Caco-2 (cell line): ENCODE measurements around the gene ALK. TPM values are rescaled to one million over a fixed set of nuclear protein-coding genes. Genes with fewer than 3 reads are reported as not detected.

Source experiments
- BruUV-seq: library from RNA; stranded (reverse); fragments of 400-500 nt; replicated peaks from 2 replicates; lab custom pipeline; 2021; lab: Mats Ljungman, UMichigan
- CTCF ChIA-PET: fragments of 300-600 bp; sonication (Branson Sonifier 250); formaldehyde crosslinking; loops from one replicate; lab custom pipeline; 2022; ENCODE audit warnings: antibody characterized with exemption; lab: Charles Lee
- POLR2A ChIA-PET: fragments of 300-600 bp; sonication (Branson Sonifier 250); formaldehyde crosslinking; loops from one replicate; lab custom pipeline; 2022; ENCODE audit warnings: antibody characterized with exemption; lab: Charles Lee
- DNase-seq, 2 experiments: peaks; one replicate each; pipeline versions ENCODE4 v3.0.0 to v3.0.0-alpha.2; 2020 to 2022
- H3K27me3 ChIP-seq: replicated peaks from 2 replicates; pipeline ENCODE4 v1.6.0; 2011; ENCODE audit warnings: low read length; ENCODE audit not compliant: control insufficient read depth, insufficient read depth
- H3K36me3 ChIP-seq: 2 replicates; pipeline ENCODE4 v1.5.1; 2011; ENCODE audit warnings: low read length; ENCODE audit not compliant: control insufficient read depth, insufficient read depth
- H3K4me1 ChIP-seq: fragments of 250-450 bp; sonication (Bioruptor Pico); 2 replicates; pipeline ENCODE4 v1.5.1; 2020; ENCODE audit warnings: mild to moderate bottlenecking
- H3K4me3 ChIP-seq: 2 replicates; pipeline ENCODE4 v1.5.1; 2011; ENCODE audit warnings: low read depth, mild to moderate bottlenecking, control low read depth, low read length
- H3K9me3 ChIP-seq: fragments of 250-450 bp; sonication (Bioruptor Pico); 2 replicates; pipeline ENCODE4 v1.5.1; 2020; ENCODE audit warnings: mild to moderate bottlenecking, moderate library complexity
- H3K27ac Mint-ChIP-seq: one replicate; pipeline ENCODE4 v1.8.0; 2022; ENCODE audit warnings: mixed read lengths; ENCODE audit not compliant: unreplicated experiment
- H3K27me3 Mint-ChIP-seq: one replicate; pipeline ENCODE4 v1.8.0; 2022; ENCODE audit warnings: mixed read lengths; ENCODE audit not compliant: insufficient read depth, unreplicated experiment
- H3K36me3 Mint-ChIP-seq: one replicate; pipeline ENCODE4 v1.8.0; 2022; ENCODE audit warnings: mild to moderate bottlenecking, mixed read lengths; ENCODE audit not compliant: insufficient read depth, unreplicated experiment
- H3K4me1 Mint-ChIP-seq: one replicate; pipeline ENCODE4 v1.8.0; 2022; ENCODE audit warnings: low read depth, mixed read lengths; ENCODE audit not compliant: unreplicated experiment
- H3K4me3 Mint-ChIP-seq: one replicate; pipeline ENCODE4 v1.8.0; 2022; ENCODE audit warnings: mild to moderate bottlenecking, moderate library complexity, mixed read lengths; ENCODE audit not compliant: unreplicated experiment
- H3K9me3 Mint-ChIP-seq: one replicate; pipeline ENCODE4 v1.8.0; 2022; ENCODE audit warnings: mixed read lengths; ENCODE audit not compliant: unreplicated experiment
- intact Hi-C: fragments of 100-400 bp; cut with micrococcal nuclease; formaldehyde crosslinking; loops from one replicate; pipeline ENCODE4 v1.10.0; 2022; ENCODE audit not compliant: unreplicated experiment
- total RNA-seq: library from RNA; stranded (reverse); gene quantifications from 2 replicates; pipeline ENCODE4 v1.2.3, GENCODE V29; 2022
- TF ChIP-seq, protein P1 (sequence below), 2 experiments: fragments of 200-600 bp in 1 of 2; IDR thresholded peaks; 1 replicate in 1 of 2; 2 replicates in 1 of 2; pipeline versions ENCODE4 v1.5.1 to v1.8.0; 2011 to 2022; ENCODE audit warnings: antibody characterized with exemption in 1 of 2, control low read depth in 1 of 2, inconsistent platforms in 1 of 2, low read depth in 1 of 2, low read length in 1 of 2, mild to moderate bottlenecking in 1 of 2, moderate library complexity in 1 of 2; ENCODE audit not compliant: insufficient read depth in 1 of 2, severe bottlenecking in 1 of 2, unreplicated experiment in 1 of 2

Gene ALK
- total RNA-seq, 1 experiment from 2014 or later = 0.11 TPM

DNA sequence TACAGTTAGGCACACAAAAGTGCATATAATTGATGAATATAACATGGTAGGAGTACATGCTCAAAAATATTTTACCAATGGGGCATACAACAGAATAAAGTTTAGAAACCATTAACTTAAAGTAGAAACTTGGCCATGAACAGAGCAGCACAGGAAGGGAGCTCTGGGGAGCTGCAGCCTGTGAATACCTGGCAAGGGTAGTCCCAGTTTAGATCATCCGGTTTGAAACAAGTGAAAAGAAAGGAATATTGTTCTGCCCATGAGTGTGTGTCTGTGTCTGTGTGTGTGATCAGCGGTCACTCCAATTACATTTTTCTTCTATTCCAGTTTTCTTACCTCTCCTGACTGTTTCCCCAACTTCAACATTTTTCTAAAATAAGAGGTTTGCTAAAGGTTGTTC is 233.0 kb downstream of the ALK start:
- Mint-ChIP-seq H3K4me1 (no peaks in the 10 kb centered on the region), H3K27me3 (peaks cover 6% of the 10 kb centered on the region), H3K9me3 (no peaks in the 10 kb centered on the region), H3K4me3 (no peak overlapping the region), H3K27ac (no peak overlapping the region), H3K36me3 (no peaks in the 10 kb centered on the region)
- no peaks in the 10 kb centered on the region for H3K27me3 ChIP-seq
- ChIA-PET CTCF (no interaction called here), POLR2A (no interaction called here)
- no peaks in the 10 kb centered on the region for H3K36me3 ChIP-seq
- DNase-seq = no peak
- intact Hi-C loops = no loop called here
- H3K4me1 ChIP-seq = no peaks in the 10 kb centered on the region
- BruUV-seq = no TSS peak
- no peaks in the 10 kb centered on the region for H3K9me3 ChIP-seq
- TF ChIP-seq, protein P1, sequence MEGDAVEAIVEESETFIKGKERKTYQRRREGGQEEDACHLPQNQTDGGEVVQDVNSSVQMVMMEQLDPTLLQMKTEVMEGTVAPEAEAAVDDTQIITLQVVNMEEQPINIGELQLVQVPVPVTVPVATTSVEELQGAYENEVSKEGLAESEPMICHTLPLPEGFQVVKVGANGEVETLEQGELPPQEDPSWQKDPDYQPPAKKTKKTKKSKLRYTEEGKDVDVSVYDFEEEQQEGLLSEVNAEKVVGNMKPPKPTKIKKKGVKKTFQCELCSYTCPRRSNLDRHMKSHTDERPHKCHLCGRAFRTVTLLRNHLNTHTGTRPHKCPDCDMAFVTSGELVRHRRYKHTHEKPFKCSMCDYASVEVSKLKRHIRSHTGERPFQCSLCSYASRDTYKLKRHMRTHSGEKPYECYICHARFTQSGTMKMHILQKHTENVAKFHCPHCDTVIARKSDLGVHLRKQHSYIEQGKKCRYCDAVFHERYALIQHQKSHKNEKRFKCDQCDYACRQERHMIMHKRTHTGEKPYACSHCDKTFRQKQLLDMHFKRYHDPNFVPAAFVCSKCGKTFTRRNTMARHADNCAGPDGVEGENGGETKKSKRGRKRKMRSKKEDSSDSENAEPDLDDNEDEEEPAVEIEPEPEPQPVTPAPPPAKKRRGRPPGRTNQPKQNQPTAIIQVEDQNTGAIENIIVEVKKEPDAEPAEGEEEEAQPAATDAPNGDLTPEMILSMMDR (IDR thresholded peaks at IDR 0.05; ENCODE audit: insufficient read depth in 1 of 2, low read depth in 1 of 2, low read length in 1 of 2, severe bottlenecking in 1 of 2, unreplicated experiment in 1 of 2) = no peak
- H3K4me3 ChIP-seq = no peak overlapping the region

DNA sequence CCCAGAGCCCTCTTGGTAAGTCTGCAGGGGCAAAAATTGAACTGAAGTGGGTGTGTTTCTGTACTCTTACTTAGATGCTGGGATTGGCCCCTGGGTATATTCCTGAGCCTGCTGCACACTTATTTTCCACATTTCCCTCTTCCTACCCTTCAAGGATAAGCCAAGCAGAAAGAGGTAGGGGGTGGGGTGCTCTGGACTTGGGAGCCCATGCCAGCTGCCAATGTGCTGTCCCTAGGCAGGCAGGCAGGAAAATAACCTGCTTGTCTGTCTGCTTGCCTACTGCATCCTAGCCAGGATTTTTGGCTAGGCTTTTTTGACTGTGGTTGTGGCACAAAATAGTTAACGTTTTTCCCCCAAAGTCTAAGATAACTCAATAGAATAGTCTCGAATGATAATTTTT is 234.3 kb downstream of the ALK start:
- Histone ChIP-seq H3K9me3 (no peaks in the 10 kb centered on the region), H3K4me3 (no peak overlapping the region), H3K27me3 (no peaks in the 10 kb centered on the region), H3K36me3 (no peaks in the 10 kb centered on the region), H3K4me1 (no peaks in the 10 kb centered on the region)
- BruUV-seq = no TSS peak
- Mint-ChIP-seq H3K27ac (no peak overlapping the region), H3K9me3 (no peaks in the 10 kb centered on the region), H3K27me3 (peaks cover 4% of the 10 kb centered on the region), H3K4me1 (no peaks in the 10 kb centered on the region), H3K36me3 (no peaks in the 10 kb centered on the region), H3K4me3 (no peak overlapping the region)
- TF ChIP-seq, protein P1 (IDR thresholded peaks at IDR 0.05; ENCODE audit: insufficient read depth in 1 of 2, low read depth in 1 of 2, low read length in 1 of 2, severe bottlenecking in 1 of 2, unreplicated experiment in 1 of 2) = no peak
- DNase-seq = no peak
- intact Hi-C loops = no loop called here
- ChIA-PET CTCF (no interaction called here), POLR2A (no interaction called here)

DNA sequence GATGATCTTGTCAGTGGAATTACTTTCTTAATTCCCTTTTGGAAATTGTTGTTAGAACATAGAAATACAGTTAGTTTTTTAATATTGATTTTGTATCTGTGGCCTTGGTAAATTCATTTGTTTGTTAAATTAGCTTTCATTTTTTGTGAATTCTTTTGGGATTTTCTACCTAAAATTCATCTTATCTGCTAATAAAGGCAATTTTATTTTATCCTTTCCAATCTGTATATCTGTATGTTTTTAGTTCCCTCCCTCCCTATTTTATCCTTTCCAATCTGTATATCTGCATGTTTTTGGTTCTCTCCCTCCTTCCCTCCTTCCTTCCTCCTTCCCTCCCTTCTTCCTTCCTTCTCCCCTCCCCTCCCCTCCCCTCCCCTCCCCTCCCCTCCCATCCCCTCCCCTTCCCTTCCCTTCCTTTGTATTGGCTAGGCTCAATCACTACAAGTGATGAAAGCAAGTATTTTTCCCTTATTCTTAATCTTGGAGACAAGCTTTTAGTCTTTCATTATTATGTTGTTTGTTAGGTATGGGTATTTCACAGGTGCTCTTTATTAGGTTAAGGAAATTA is 244.4 kb downstream of the ALK start:
- POLR2A ChIA-PET = no interaction called here

More for the DNA sequence above, 244.4 kb downstream of the ALK start:
- H3K27ac Mint-ChIP-seq = no peak overlapping the region
- H3K27me3 Mint-ChIP-seq = peaks cover 9% of the 10 kb centered on the region
- intact Hi-C loops = no loop called here
- H3K36me3 ChIP-seq = no peaks in the 10 kb centered on the region
- no peak for DNase-seq
- CTCF ChIA-PET = no interaction called here
- no peaks in the 10 kb centered on the region for H3K4me1 ChIP-seq
- H3K4me3 ChIP-seq = no peak overlapping the region
- H3K36me3 Mint-ChIP-seq = no peaks in the 10 kb centered on the region
- 0 out of 2 replicates have a peak, but pooled peaks cover 5% of the 10 kb centered on the region for H3K9me3 ChIP-seq
- no TSS peak for BruUV-seq
- H3K27me3 ChIP-seq = no peaks in the 10 kb centered on the region
- H3K4me1 Mint-ChIP-seq = no peaks in the 10 kb centered on the region
- TF ChIP-seq, protein P1 (IDR thresholded peaks at IDR 0.05; ENCODE audit: insufficient read depth in 1 of 2, low read depth in 1 of 2, low read length in 1 of 2, severe bottlenecking in 1 of 2, unreplicated experiment in 1 of 2) = no peak
- no peaks in the 10 kb centered on the region for H3K9me3 Mint-ChIP-seq
- H3K4me3 Mint-ChIP-seq = no peak overlapping the region
